ENCODE results near the gene TSPAN11.

TSPAN11 gene

GRCh38 chr12:30992381-30992780, 65.8 kb downstream of the TSPAN11 start:
- no peaks in the 10 kb centered on the region for H3K36me3 Mint-ChIP-seq (ENCODE audit: low read depth)
- H3K27me3 Mint-ChIP-seq: no peaks in the 10 kb centered on the region
- no peaks in the 10 kb centered on the region for H3K4me1 Mint-ChIP-seq (ENCODE audit: low read depth)
- H3K9me3 Mint-ChIP-seq: no peaks in the 10 kb centered on the region
- H3K27ac Mint-ChIP-seq: no peak overlapping the region
- no peak overlapping the region for H3K4me3 Mint-ChIP-seq

DNA sequence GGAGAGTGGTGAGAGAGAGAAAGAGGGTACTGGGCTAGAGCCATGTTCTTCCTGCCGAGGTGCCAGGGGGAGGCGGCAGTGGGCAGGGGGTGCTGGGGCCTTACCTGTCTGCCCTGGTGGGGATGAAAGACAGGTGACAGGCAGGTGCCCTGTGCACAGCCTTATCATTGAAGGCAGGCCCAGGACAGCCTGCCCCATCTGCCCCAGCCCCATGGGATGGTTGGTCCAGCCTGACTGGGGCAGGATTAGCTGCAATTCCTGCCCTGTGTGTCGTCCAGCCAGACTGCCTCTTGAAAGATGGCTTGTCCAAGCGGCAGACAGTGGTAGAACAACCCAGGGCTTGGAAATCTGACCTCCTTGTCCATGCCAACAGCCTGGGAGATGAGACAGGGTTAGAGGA, 67.2 kb downstream of the TSPAN11 start:
- Mint-ChIP-seq H3K9me3 (no peaks in the 10 kb centered on the region), H3K27me3 (no peaks in the 10 kb centered on the region), H3K36me3 (ENCODE audit: low read depth) (no peaks in the 10 kb centered on the region), H3K4me3 (no peak overlapping the region), H3K4me1 (ENCODE audit: low read depth) (no peaks in the 10 kb centered on the region), H3K27ac (no peak overlapping the region)

DNA sequence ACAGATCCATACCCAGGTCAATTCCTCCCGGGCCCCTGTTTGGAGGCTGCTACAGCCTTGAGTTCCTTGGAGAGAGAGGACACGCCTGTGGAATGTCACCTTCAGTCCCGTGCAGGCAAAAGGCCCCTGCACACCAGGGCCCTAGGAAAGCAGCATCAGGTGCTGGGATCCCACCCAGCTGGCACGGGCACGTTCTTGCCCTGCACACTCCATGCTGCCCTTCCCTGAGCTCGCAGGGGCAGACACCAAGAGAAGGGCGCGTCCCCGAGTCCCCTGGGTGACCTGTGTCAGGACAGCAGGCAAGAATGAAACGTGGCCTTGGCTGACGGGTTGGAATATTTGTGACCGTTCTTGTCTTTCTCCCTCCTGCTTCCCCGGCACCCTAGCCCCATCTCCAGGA, 67.7 kb downstream of the TSPAN11 start:
- no peaks in the 10 kb centered on the region for H3K9me3 Mint-ChIP-seq
- no peaks in the 10 kb centered on the region for H3K36me3 Mint-ChIP-seq (ENCODE audit: low read depth)
- no peaks in the 10 kb centered on the region for H3K4me1 Mint-ChIP-seq (ENCODE audit: low read depth)
- no peaks in the 10 kb centered on the region for H3K27me3 Mint-ChIP-seq
- no peak overlapping the region for H3K27ac Mint-ChIP-seq
- H3K4me3 Mint-ChIP-seq: no peak overlapping the region

- no peaks in the 10 kb centered on the region for H3K4me1 Mint-ChIP-seq (ENCODE audit: low read depth)
- no peaks in the 10 kb centered on the region for H3K9me3 Mint-ChIP-seq
- no peak overlapping the region for H3K4me3 Mint-ChIP-seq
- H3K27ac Mint-ChIP-seq: no peak overlapping the region
- no peaks in the 10 kb centered on the region for H3K36me3 Mint-ChIP-seq (ENCODE audit: low read depth)
- H3K27me3 Mint-ChIP-seq: no peaks in the 10 kb centered on the region
Observed at GRCh38 chr12:30996255-30996654, 69.7 kb downstream of the TSPAN11 start.

DNA sequence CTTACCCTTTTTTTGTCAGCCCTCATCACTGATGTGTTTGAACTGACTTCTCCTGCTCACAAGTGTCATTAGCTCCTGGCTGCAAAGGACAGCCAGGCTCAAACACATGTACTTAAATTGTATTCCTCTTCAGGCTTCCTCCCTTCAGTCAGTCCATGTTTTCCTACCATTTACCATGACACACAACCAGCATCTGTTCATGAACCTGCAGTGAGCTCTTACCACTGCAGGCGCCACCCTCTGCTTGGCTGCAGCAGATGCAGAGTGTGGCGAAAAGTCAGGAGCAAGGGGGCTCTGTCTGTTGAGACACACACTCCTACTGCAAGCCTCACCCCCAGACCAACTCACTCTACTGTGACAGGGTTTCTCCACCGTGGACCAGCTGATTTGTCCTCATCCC, 70.2 kb downstream of the TSPAN11 start:
- no peaks in the 10 kb centered on the region for H3K9me3 Mint-ChIP-seq
- H3K36me3 Mint-ChIP-seq (ENCODE audit: low read depth): no peaks in the 10 kb centered on the region
- H3K27ac Mint-ChIP-seq: no peak overlapping the region
- no peaks in the 10 kb centered on the region for H3K4me1 Mint-ChIP-seq (ENCODE audit: low read depth)
- H3K4me3 Mint-ChIP-seq: no peak overlapping the region
- no peaks in the 10 kb centered on the region for H3K27me3 Mint-ChIP-seq

- no peaks in the 10 kb centered on the region for H3K36me3 Mint-ChIP-seq (ENCODE audit: low read depth)
- no peak overlapping the region for H3K27ac Mint-ChIP-seq
- no peaks in the 10 kb centered on the region for H3K27me3 Mint-ChIP-seq
- H3K9me3 Mint-ChIP-seq: no peaks in the 10 kb centered on the region
- no peaks in the 10 kb centered on the region for H3K4me1 Mint-ChIP-seq (ENCODE audit: low read depth)
- no peak overlapping the region for H3K4me3 Mint-ChIP-seq
Observed at GRCh38 chr12:30997685-30998440, 71.3 kb downstream of the TSPAN11 start.

GRCh38 chr12:30999011-30999410, 72.5 kb downstream of the TSPAN11 start:
- Mint-ChIP-seq H3K27me3 (no peaks in the 10 kb centered on the region), H3K27ac (no peak overlapping the region), H3K4me3 (no peak overlapping the region), H3K4me1 (ENCODE audit: low read depth) (no peaks in the 10 kb centered on the region), H3K9me3 (no peaks in the 10 kb centered on the region), H3K36me3 (ENCODE audit: low read depth) (no peaks in the 10 kb centered on the region)

DNA sequence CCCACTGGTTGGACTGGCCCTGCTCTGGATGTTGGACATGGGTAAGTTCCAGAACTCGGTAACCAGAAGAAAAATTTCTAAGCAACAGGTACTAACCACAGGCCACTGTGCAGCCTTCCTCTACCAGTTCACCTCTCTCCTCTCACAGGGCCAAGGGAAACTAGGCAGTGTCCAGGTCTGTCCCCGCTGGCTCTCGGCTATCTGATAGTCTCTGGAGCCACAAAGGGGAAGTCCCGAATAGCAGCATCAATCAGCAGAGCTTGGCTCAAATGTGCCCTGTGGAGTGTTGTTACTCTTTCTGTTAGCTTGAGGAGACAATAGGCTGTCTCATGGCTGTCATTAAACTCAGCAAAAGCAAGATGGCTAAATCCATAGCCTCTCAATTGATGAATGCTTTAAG, 73.2 kb downstream of the TSPAN11 start:
- Mint-ChIP-seq H3K36me3 (ENCODE audit: low read depth) (no peaks in the 10 kb centered on the region), H3K27me3 (no peaks in the 10 kb centered on the region), H3K9me3 (no peaks in the 10 kb centered on the region), H3K4me1 (ENCODE audit: low read depth) (no peaks in the 10 kb centered on the region), H3K27ac (no peak overlapping the region), H3K4me3 (no peak overlapping the region)

GRCh38 chr12:31000751-31001150, 74.2 kb downstream of the TSPAN11 start:
- no peaks in the 10 kb centered on the region for H3K36me3 Mint-ChIP-seq (ENCODE audit: low read depth)

GRCh38 chr12:31001581-31002360, 75.2 kb downstream of the TSPAN11 start:
- no peaks in the 10 kb centered on the region for H3K4me1 Mint-ChIP-seq (ENCODE audit: low read depth)
- H3K9me3 Mint-ChIP-seq: no peaks in the 10 kb centered on the region
- H3K27me3 Mint-ChIP-seq: no peaks in the 10 kb centered on the region
- no peak overlapping the region for H3K4me3 Mint-ChIP-seq
- no peaks in the 10 kb centered on the region for H3K36me3 Mint-ChIP-seq (ENCODE audit: low read depth)
- no peak overlapping the region for H3K27ac Mint-ChIP-seq

More at GRCh38 chr12:31000751-31001150, 74.2 kb downstream of the TSPAN11 start:
- no peak overlapping the region for H3K27ac Mint-ChIP-seq
- H3K4me1 Mint-ChIP-seq (ENCODE audit: low read depth): no peaks in the 10 kb centered on the region
- H3K27me3 Mint-ChIP-seq: no peaks in the 10 kb centered on the region
- no peaks in the 10 kb centered on the region for H3K9me3 Mint-ChIP-seq
- H3K4me3 Mint-ChIP-seq: no peak overlapping the region

GRCh38 chr12:31002361-31002725, 75.8 kb downstream of the TSPAN11 start:
- Mint-ChIP-seq H3K36me3 (ENCODE audit: low read depth) (no peaks in the 10 kb centered on the region), H3K27ac (no peak overlapping the region), H3K4me3 (no peak overlapping the region), H3K9me3 (no peaks in the 10 kb centered on the region), H3K4me1 (ENCODE audit: low read depth) (no peaks in the 10 kb centered on the region), H3K27me3 (no peaks in the 10 kb centered on the region)

- Mint-ChIP-seq H3K36me3 (ENCODE audit: low read depth) (no peaks in the 10 kb centered on the region), H3K27ac (no peak overlapping the region), H3K4me1 (ENCODE audit: low read depth) (no peaks in the 10 kb centered on the region), H3K27me3 (no peaks in the 10 kb centered on the region), H3K9me3 (no peaks in the 10 kb centered on the region), H3K4me3 (no peak overlapping the region)
Observed at GRCh38 chr12:31002999-31003398, 76.5 kb downstream of the TSPAN11 start.

GRCh38 chr12:31003861-31004640, 77.5 kb downstream of the TSPAN11 start:
- Mint-ChIP-seq H3K9me3 (no peaks in the 10 kb centered on the region), H3K27ac (no peak overlapping the region), H3K27me3 (no peaks in the 10 kb centered on the region), H3K36me3 (ENCODE audit: low read depth) (no peaks in the 10 kb centered on the region), H3K4me1 (ENCODE audit: low read depth) (no peaks in the 10 kb centered on the region), H3K4me3 (no peak overlapping the region)

DNA sequence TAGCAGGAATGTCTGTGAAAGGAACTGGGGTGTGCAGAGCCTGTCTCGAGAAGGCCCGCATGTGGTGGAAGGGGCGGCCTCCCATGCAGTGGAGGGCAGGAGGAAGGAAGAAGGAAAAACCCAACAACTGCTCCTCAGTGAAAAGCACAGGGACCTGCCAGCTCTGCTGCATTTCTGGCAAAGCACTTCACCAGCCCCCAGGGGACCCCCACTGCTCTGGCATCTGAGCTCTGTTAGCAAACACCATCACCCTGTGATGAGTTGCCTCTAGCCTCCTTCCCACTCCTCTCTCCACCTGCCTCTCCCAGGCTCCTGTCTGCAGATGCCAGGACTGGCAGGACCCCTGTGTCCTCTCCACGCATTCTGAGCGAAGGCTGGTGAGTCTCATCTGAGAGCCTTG, 78.1 kb downstream of the TSPAN11 start:
- Mint-ChIP-seq H3K36me3 (ENCODE audit: low read depth) (no peaks in the 10 kb centered on the region), H3K9me3 (no peaks in the 10 kb centered on the region), H3K27me3 (no peaks in the 10 kb centered on the region), H3K4me1 (ENCODE audit: low read depth) (no peaks in the 10 kb centered on the region), H3K27ac (no peak overlapping the region), H3K4me3 (no peak overlapping the region)

DNA sequence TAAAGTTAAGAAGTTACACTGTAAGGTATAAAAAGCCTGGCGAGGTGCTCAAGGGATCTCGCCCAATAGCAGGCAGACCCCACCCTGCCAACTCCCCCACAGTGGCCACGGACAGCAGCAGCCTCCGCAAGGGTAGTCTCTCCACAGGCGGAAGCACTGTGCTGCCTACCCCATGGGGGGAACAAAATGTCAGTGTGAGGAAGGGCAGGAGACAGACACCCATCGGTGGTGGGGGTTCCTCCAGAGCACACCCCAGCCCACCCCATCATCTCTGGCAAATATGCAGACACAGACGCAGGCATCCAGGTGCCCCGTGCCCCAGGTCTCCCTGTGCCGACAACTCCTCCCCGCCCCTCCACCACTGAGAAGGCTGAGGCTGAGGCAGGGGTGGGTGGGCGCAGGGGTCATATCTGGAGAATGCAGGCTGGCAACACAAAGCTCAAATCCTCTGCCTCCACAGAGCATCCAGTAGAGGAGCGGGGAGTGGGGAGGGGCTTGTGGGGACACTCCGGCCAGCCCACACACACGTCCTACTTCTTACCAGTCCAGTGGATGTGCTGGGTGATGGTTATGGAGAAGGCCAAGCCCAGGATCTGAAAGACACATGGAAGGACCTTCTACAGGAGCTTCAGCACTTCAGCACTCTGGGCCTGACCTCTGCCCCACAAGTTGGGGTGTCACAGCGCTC, 78.9 kb downstream of the TSPAN11 start:
- Mint-ChIP-seq H3K4me1 (ENCODE audit: low read depth) (no peaks in the 10 kb centered on the region), H3K9me3 (no peaks in the 10 kb centered on the region), H3K36me3 (ENCODE audit: low read depth) (no peaks in the 10 kb centered on the region), H3K27me3 (no peaks in the 10 kb centered on the region), H3K4me3 (no peak overlapping the region), H3K27ac (no peak overlapping the region)
